ENCODE results near the gene ST8SIA4. TPM values are rescaled to one million over a fixed set of nuclear protein-coding genes. Genes with fewer than 3 reads are reported as not detected.

The ST8SIA4 gene
- total RNA-seq, 1 experiment from 2014 or later: not detected

DNA sequence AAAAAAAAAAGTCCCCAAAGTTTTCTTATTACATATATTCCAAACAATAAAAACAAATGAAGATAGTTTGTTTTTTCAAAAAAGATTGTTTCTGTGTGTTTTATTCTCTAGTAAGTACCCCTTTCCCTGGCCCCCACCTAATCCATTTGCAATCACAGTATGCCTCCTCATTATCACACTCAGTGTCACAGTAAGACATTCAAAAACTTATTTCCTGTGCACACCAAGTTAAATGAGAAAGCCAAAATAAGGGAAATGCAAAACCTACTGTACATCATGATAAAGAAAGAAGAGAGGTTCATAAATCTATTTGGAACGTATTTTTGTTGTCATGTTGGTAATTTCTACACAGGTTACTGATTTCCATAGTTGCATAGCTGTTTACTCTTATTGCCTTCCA, 62.3 kb downstream of the ST8SIA4 start:
- no peak overlapping the region for H2BK20ac ChIP-seq (ENCODE audit: low read depth, low read length, poor library complexity, severe bottlenecking)
- H3K4me1 ChIP-seq (ENCODE audit: insufficient read depth, low read length): peaks cover 2% of the 10 kb centered on the region; the same call in 1 of the 2 replicates
- Mint-ChIP-seq H3K27me3 (ENCODE audit: low read depth) (no peaks in the 10 kb centered on the region), H3K9me3 (no peaks in the 10 kb centered on the region), H3K27ac (peak overlapping the region in 1 of 3 experiments; percentile 8; a peak in 3 of 7 replicates), H3K4me3 (peak overlapping the region in 1 of 2 experiments; percentile 30; a peak in 1 of 5 replicates), H3K36me3 (ENCODE audit: insufficient read depth in 1 of 3, low read depth in 3 of 3) (no peaks in the 10 kb centered on the region), H3K4me1 (peaks cover 16 to 17% of the 10 kb centered on the region in 2 experiments)
- no CpG with 5 or more reads among the region's 1 CpG for WGBS (ENCODE audit: extremely low coverage, insufficient read length, low lambda C conversion rate)
- no peak overlapping the region for H4K5ac ChIP-seq (ENCODE audit: insufficient read length, low read depth, low read length)
- H2AK5ac ChIP-seq (ENCODE audit: insufficient read length, low read length): no peak overlapping the region
- H3K56ac ChIP-seq (ENCODE audit: insufficient read length, low read depth, low read length): no peak overlapping the region
- no peak overlapping the region for H3K4ac ChIP-seq (ENCODE audit: low read depth, low read length)
- H2AFZ ChIP-seq (ENCODE audit: low read length): no peak overlapping the region
- H2BK12ac ChIP-seq (ENCODE audit: insufficient read length, low read depth, low read length): no peak overlapping the region
- H2BK15ac ChIP-seq (ENCODE audit: low read depth, low read length): no peak overlapping the region
- TF ChIP-seq, protein P1, sequence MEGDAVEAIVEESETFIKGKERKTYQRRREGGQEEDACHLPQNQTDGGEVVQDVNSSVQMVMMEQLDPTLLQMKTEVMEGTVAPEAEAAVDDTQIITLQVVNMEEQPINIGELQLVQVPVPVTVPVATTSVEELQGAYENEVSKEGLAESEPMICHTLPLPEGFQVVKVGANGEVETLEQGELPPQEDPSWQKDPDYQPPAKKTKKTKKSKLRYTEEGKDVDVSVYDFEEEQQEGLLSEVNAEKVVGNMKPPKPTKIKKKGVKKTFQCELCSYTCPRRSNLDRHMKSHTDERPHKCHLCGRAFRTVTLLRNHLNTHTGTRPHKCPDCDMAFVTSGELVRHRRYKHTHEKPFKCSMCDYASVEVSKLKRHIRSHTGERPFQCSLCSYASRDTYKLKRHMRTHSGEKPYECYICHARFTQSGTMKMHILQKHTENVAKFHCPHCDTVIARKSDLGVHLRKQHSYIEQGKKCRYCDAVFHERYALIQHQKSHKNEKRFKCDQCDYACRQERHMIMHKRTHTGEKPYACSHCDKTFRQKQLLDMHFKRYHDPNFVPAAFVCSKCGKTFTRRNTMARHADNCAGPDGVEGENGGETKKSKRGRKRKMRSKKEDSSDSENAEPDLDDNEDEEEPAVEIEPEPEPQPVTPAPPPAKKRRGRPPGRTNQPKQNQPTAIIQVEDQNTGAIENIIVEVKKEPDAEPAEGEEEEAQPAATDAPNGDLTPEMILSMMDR (conservative IDR thresholded peaks at IDR 0.05): no peak
- no peak overlapping the region for H3T11ph ChIP-seq (ENCODE audit: low read length)
- H3K79me1 ChIP-seq (ENCODE audit: insufficient read depth, low read depth, low read length, poor library complexity, severe bottlenecking): no peaks in the 10 kb centered on the region
- H3K27ac ChIP-seq (ENCODE audit: insufficient read length, low read depth, low read length): no peak overlapping the region
- no peak overlapping the region for H2BK120ac ChIP-seq (ENCODE audit: low read depth, low read length, poor library complexity, severe bottlenecking)
- no peaks in the 10 kb centered on the region for H4K20me1 ChIP-seq (ENCODE audit: control insufficient read depth, insufficient read depth, insufficient read length)
- H3K14ac ChIP-seq (ENCODE audit: insufficient read depth, low read length): no peak overlapping the region
- no peak overlapping the region for H2BK5ac ChIP-seq (ENCODE audit: insufficient read length, low read length)
- no peak overlapping the region for H3K23ac ChIP-seq (ENCODE audit: insufficient read length, low read depth, low read length)
- H3K9ac ChIP-seq (ENCODE audit: extremely low read depth, insufficient read length, low read length): no peak overlapping the region
- peak overlapping the region; percentile 21 for H3K4me2 ChIP-seq (ENCODE audit: insufficient read depth, insufficient read length, low read length)
- H3K79me2 ChIP-seq (ENCODE audit: insufficient read depth, low read length): no peaks in the 10 kb centered on the region
- no peak overlapping the region for H4K8ac ChIP-seq (replicated peaks; ENCODE audit: insufficient read length, low read depth, low read length)
- no peaks in the 10 kb centered on the region for H3K9me3 ChIP-seq (ENCODE audit: control insufficient read depth, low read depth, low read length)
- H3K23me2 ChIP-seq (ENCODE audit: insufficient read length, low read depth, low read length, poor library complexity, severe bottlenecking): no peaks in the 10 kb centered on the region
- no peak for DNase-seq
- H3K27me3 ChIP-seq (ENCODE audit: insufficient read depth, low read length): no peaks in the 10 kb centered on the region
- no peak overlapping the region for H3K18ac ChIP-seq (ENCODE audit: insufficient read length, low read depth, low read length)
- H4K91ac ChIP-seq (ENCODE audit: insufficient read length, low read depth, low read length): no peak overlapping the region
